ENCODE measurements around the gene ARX.

Gene ARX

GRCh38 chrX:25016361-25016671, 551 bp upstream of the ARX start:
- no peak for DNase-seq

- no peak for DNase-seq
These were observed 1.4 kb downstream of the ARX start for GRCh38 chrX:25014366-25014838.

- DNase-seq: no peak
These were observed 2.0 kb downstream of the ARX start for GRCh38 chrX:25013632-25014365.

- peak in 1 of 2 experiments; percentile 1 for DNase-seq
These were observed 2.8 kb downstream of the ARX start for GRCh38 chrX:25012793-25013631.

GRCh38 chrX:25012433-25012735, 3.4 kb downstream of the ARX start:
- no peak for DNase-seq

- no peak for DNase-seq
These were observed 4.0 kb downstream of the ARX start for GRCh38 chrX:25011589-25012432.

- DNase-seq: no peak
These were observed 4.8 kb downstream of the ARX start for GRCh38 chrX:25010784-25011588.

- no peak for DNase-seq
These were observed 6.4 kb downstream of the ARX start for GRCh38 chrX:25009407-25009806.

GRCh38 chrX:25007059-25008053, 8.4 kb downstream of the ARX start:
- DNase-seq: no peak

GRCh38 chrX:25006586-25007058, 9.1 kb downstream of the ARX start:
- no peak for DNase-seq

GRCh38 chrX:25005382-25006185, 10.2 kb downstream of the ARX start:
- DNase-seq: no peak

GRCh38 chrX:25005034-25005381, 10.8 kb downstream of the ARX start:
- no peak for DNase-seq

- DNase-seq: no peak
These were observed 11.2 kb downstream of the ARX start for GRCh38 chrX:25004485-25005032.

GRCh38 chrX:25004040-25004439, 11.7 kb downstream of the ARX start:
- DNase-seq: no peak

GRCh38 chrX:25003066-25003849, 12.5 kb downstream of the ARX start:
- DNase-seq: no peak

- no peak for DNase-seq
These were observed 13.1 kb downstream of the ARX start for GRCh38 chrX:25002661-25003020.

- DNase-seq: no peak
These were observed 13.7 kb downstream of the ARX start for GRCh38 chrX:25001808-25002660.

GRCh38 chrX:24999511-24999910, 16.3 kb downstream of the ARX start:
- no peak for DNase-seq
